B cell (primary cell): ENCODE measurements around the gene EME1. TPM values are rescaled to one million over a fixed set of nuclear protein-coding genes. Genes with fewer than 3 reads are reported as not detected.

Experiments used
- ATAC-seq: fragments of 200-7000 bp; cut with Tn5 transposase; one replicate; pipeline ENCODE4 v1.10.0; 2021; ENCODE audit warnings: low read depth, mild to moderate bottlenecking, moderate number of reproducible peaks, moderate library complexity
- CTCF ChIA-PET: fragments of 350-600 bp; sonication (Branson Sonifier 250); formaldehyde crosslinking; loops from one replicate; lab custom pipeline; 2021; ENCODE audit warnings: antibody characterized with exemption, inconsistent platforms; lab: Charles Lee
- POLR2A ChIA-PET: fragments of 350-600 bp; sonication (Branson Sonifier 250); formaldehyde crosslinking; loops from one replicate; lab custom pipeline; 2021; ENCODE audit warnings: antibody characterized with exemption; lab: Charles Lee
- DNase-seq: peaks from one replicate; pipeline ENCODE4 v3.0.0; 2013
- H2AFZ ChIP-seq: 2 replicates; pipeline ENCODE4 v1.6.1; 2012; ENCODE audit warnings: mild to moderate bottlenecking, low read depth, low read length; ENCODE audit not compliant: insufficient read depth, poor library complexity, severe bottlenecking
- H3K27ac ChIP-seq, 2 donors: 1 replicate in 1 of 2; 2 replicates in 1 of 2; pipeline ENCODE4 v1.5.1; 2012 to 2013; ENCODE audit warnings: low read length in 2 of 2, mild to moderate bottlenecking in 2 of 2, moderate library complexity in 1 of 2
- H3K27me3 ChIP-seq, 4 experiments: fragments of 200-600 bp in 1 of 4; sonication (generic) in 1 of 4; replicated peaks in 1 of 4; 1 replicate in 2 of 4; 2 replicates in 2 of 4; pipeline versions ENCODE4 v1.6.1 to v1.7.0; 2013 to 2016; ENCODE audit warnings: low read length in 3 of 4, mild to moderate bottlenecking in 2 of 4, mixed read lengths in 1 of 4, moderate library complexity in 1 of 4; ENCODE audit not compliant: insufficient read depth in 4 of 4, control insufficient read depth in 3 of 4; ENCODE audit errors: control extremely low read depth in 1 of 4
- H3K36me3 ChIP-seq, 2 experiments: replicated peaks in 1 of 2; 1 replicate in 1 of 2; 2 replicates in 1 of 2; pipeline versions ENCODE4 v1.6.1 to v1.7.1; 2013; ENCODE audit warnings: low read length in 1 of 2; ENCODE audit not compliant: insufficient read depth in 2 of 2, control insufficient read depth in 1 of 2; ENCODE audit errors: control extremely low read depth in 1 of 2, extremely low read depth in 1 of 2
- H3K4me1 ChIP-seq, 2 donors: fragments of 200-600 bp in 1 of 2; sonication (generic) in 1 of 2; 1 replicate in 1 of 2; 2 replicates in 1 of 2; pipeline versions ENCODE4 v1.5.1 to v1.6.1; 2013 to 2017; ENCODE audit warnings: low read length in 2 of 2; ENCODE audit not compliant: control insufficient read depth in 2 of 2, insufficient read depth in 2 of 2
- H3K4me2 ChIP-seq: replicated peaks from 2 replicates; pipeline ENCODE3; 2012; ENCODE audit warnings: mild to moderate bottlenecking, low read depth, low read length; ENCODE audit not compliant: poor library complexity, severe bottlenecking
- H3K4me3 ChIP-seq, 5 experiments: fragments of 200-600 bp in 1 of 5; sonication (generic) in 1 of 5; 1 replicate in 3 of 5; 2 replicates in 2 of 5; pipeline versions ENCODE4 v1.5.1 to v1.7.0; 2011 to 2016; ENCODE audit warnings: low read length in 4 of 5, mild to moderate bottlenecking in 4 of 5, low read depth in 2 of 5, control low read depth in 1 of 5, moderate library complexity in 1 of 5; ENCODE audit not compliant: insufficient read depth in 1 of 5; ENCODE audit errors: control extremely low read depth in 1 of 5, extremely low read depth in 1 of 5
- H3K79me2 ChIP-seq: fragments of 200-600 bp; sonication (generic); one replicate; pipeline ENCODE4 v1.6.0; 2016; ENCODE audit warnings: low read length; ENCODE audit not compliant: control insufficient read depth, insufficient read depth
- H3K9ac ChIP-seq: fragments of 200-600 bp; sonication (generic); 2 replicates; pipeline ENCODE4 v1.6.1; 2017; ENCODE audit warnings: mild to moderate bottlenecking, low read length, moderate library complexity
- H3K9me3 ChIP-seq, 3 donors: one replicate each; pipeline versions ENCODE4 v1.6.1 to v1.7.1; 2013; ENCODE audit warnings: low read length in 2 of 3; ENCODE audit not compliant: control insufficient read depth in 2 of 3, insufficient read depth in 1 of 3; ENCODE audit errors: control extremely low read depth in 1 of 3
- H4K20me1 ChIP-seq: 2 replicates; pipeline ENCODE4 v1.6.0; 2012; ENCODE audit warnings: mild to moderate bottlenecking, low read length; ENCODE audit not compliant: insufficient read depth, control insufficient read depth, poor library complexity, severe bottlenecking
- H3K27ac Mint-ChIP-seq: one replicate; pipeline ENCODE4 v1.8.0; 2021; ENCODE audit warnings: mixed read lengths
- H3K27me3 Mint-ChIP-seq: one replicate; pipeline ENCODE4 v1.8.0; 2021; ENCODE audit warnings: mixed read lengths
- H3K4me1 Mint-ChIP-seq: one replicate; pipeline ENCODE4 v1.8.0; 2021; ENCODE audit warnings: mixed read lengths
- H3K4me3 Mint-ChIP-seq: one replicate; pipeline ENCODE4 v1.8.0; 2021; ENCODE audit warnings: mixed read lengths
- H3K9me3 Mint-ChIP-seq: one replicate; pipeline ENCODE4 v1.8.0; 2022; ENCODE audit warnings: mixed read lengths; ENCODE audit not compliant: insufficient read depth
- EZH2 ChIP-seq: IDR thresholded peaks from 2 replicates; pipeline ENCODE4 v1.6.1; 2012; ENCODE audit warnings: borderline replicate concordance, low read depth, mild to moderate bottlenecking, moderate library complexity, low read length; ENCODE audit not compliant: insufficient read depth, poor library complexity, severe bottlenecking
- WGBS: methylation state at CpG from one replicate; pipeline ENCODE4 v1.1.5; 2013; ENCODE audit warnings: missing lambda C conversion rate; ENCODE audit not compliant: insufficient coverage; 5-methylcytosine and 5-hydroxymethylcytosine counted together
- intact Hi-C: fragments of 100-400 bp; cut with micrococcal nuclease; formaldehyde crosslinking; loops from one replicate; pipeline ENCODE4 v1.10.0; 2022
- polyA plus RNA-seq: library from polyadenylated mRNA; depleted of rRNA; stranded (reverse); fragments of >200 nt; gene quantifications from 2 replicates; pipeline ENCODE4 v1.2.3, GENCODE V29; 2012
- total RNA-seq, 2 donors: library from RNA; stranded (reverse); fragments of 120-200 nt in 1 of 2; gene quantifications; 1 replicate in 1 of 2; 2 replicates in 1 of 2; pipeline versions ENCODE4 v1.2.3 to v1.2.4, GENCODE V29; 2013 to 2022
- TF ChIP-seq, protein P1 (sequence below): fragments of 200-600 bp; IDR thresholded peaks from one replicate; pipeline ENCODE4 v1.8.0; 2022; ENCODE audit warnings: antibody characterized with exemption, mild to moderate bottlenecking

EME1 gene
- total and polyA plus RNA-seq, 2 donors (not counting 1 experiment from before 2014, with no cell fraction given): 1.6 to 2.3 TPM

- Histone ChIP-seq H2AFZ (peak overlapping the region; percentile 92), H3K79me2 (peaks cover 34% of the 10 kb centered on the region), H3K9me3 (no peaks in the 10 kb centered on the region), H3K27ac (peak overlapping the region; percentile 41 to 46), H3K4me2 (peak overlapping the region; percentile 96), H3K4me3 (peak overlapping the region; percentile 1 to 82 (median 70)), H3K36me3 (peaks cover 0 to 4% of the 10 kb centered on the region in 2 experiments), H4K20me1 (no peaks in the 10 kb centered on the region), H3K27me3 (no peaks in the 10 kb centered on the region), H3K9ac (peak overlapping the region; percentile 77), H3K4me1 (peaks cover 23 to 36% of the 10 kb centered on the region in 2 donors)
- POLR2A ChIA-PET: interaction anchor here (0.6 to 2.2 kb wide), 3 partner anchors 23 to 53 kb away, joined by 3 to 21 read pairs (median 3); partner anchors contain the start of gene LRRC59
- DNase-seq: no peak
- no peak for ATAC-seq
- Mint-ChIP-seq H3K27me3 (no peaks in the 10 kb centered on the region), H3K27ac (peak overlapping the region; percentile 83), H3K9me3 (no peaks in the 10 kb centered on the region), H3K4me1 (peaks cover 49% of the 10 kb centered on the region), H3K4me3 (peak overlapping the region; percentile 94)
- CTCF ChIA-PET: interaction anchor here (0.6 to 3.2 kb wide), 5 partner anchors 11 to 456 kb away, joined by 3 to 28 read pairs (median 4); partner anchors contain the start of gene LRRC59
- no peak for TF ChIP-seq EZH2
- TF ChIP-seq, protein P1, sequence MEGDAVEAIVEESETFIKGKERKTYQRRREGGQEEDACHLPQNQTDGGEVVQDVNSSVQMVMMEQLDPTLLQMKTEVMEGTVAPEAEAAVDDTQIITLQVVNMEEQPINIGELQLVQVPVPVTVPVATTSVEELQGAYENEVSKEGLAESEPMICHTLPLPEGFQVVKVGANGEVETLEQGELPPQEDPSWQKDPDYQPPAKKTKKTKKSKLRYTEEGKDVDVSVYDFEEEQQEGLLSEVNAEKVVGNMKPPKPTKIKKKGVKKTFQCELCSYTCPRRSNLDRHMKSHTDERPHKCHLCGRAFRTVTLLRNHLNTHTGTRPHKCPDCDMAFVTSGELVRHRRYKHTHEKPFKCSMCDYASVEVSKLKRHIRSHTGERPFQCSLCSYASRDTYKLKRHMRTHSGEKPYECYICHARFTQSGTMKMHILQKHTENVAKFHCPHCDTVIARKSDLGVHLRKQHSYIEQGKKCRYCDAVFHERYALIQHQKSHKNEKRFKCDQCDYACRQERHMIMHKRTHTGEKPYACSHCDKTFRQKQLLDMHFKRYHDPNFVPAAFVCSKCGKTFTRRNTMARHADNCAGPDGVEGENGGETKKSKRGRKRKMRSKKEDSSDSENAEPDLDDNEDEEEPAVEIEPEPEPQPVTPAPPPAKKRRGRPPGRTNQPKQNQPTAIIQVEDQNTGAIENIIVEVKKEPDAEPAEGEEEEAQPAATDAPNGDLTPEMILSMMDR: no peak
- 0% methylated on average over 3 of the region's 7 CpGs for WGBS
- intact Hi-C loops: loop anchor here (1.0 to 10.0 kb wide), 3 partner anchors 29 to 52 kb away; partner anchors contain the start of genes EME1, LRRC59, MRPL27 and RSAD1
Observed at GRCh38 chr17:50426472-50426782, 53.4 kb downstream of the EME1 start.
